Measurements from ENCODE around the gene BRD4.

BRD4 gene

DNA sequence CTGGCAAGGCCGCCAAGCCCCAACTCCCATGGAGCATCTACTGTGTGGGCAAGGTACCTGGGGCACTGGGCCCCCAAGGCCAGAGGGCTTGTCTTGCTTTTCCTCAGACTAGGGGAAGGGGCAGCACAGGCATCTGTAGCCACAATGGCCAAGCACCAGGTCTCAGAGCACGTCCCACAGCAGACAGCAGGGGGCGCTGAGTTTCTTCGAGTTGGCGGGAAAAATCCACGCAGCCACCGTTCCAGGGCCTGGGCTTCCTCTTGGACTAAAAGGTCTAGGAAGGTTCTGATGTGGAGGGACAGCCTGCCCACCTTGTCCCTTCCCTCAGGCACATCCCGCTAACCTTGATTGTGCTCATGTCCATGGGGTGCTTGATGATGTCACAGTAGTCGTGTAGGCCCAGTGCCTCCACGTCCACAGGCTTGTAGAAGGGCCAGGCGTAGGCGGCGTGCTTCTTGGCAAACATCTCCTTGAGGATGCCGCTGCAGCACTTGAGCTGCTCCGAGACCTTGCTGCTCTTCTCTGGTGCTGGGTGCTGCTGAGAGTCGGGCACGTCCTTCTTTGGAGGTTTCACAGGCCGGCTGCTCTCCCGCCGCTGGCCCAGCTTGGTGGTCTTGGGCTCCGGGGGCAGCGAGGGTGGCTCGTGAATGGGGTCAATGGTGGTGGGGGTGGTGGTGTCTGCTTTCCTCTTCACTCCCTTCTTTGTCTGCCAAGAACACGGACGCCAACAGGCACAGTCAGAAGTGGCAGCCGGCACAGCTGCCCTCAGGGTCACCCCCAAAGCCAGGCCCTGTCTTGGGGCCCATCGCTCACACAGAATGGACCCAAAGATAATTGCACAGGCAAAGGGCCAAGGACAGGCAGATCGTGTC is 68.0 kb downstream of the BRD4 start:
- peak; percentile 16 for DNase-seq

GRCh38 chr19:15263361-15263985 is 68.9 kb downstream of the BRD4 start:
- DNase-seq = no peak

GRCh38 chr19:15262011-15262410 is 70.3 kb downstream of the BRD4 start:
- peak; percentile 24 for DNase-seq

DNA sequence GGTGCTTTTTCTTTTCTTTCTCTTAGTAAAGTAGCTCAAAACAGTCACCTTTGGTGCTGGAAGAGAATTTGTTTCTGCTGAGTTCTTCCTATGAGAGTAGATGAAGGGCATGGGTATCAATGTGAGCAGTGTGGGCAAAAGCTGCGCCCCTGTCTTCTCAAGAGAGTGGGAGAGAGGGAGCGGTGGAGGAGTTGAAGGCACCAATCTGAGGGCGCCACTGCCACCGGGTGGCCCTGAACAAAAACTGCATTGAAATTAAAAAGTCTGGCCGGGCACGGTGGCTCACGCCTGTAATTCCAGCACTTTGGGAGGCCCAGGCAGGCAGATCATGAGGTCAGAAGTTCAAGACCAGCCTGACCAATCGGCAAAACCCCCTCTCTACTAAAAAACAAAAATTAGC is 71.4 kb downstream of the BRD4 start:
- peak; percentile 39 for DNase-seq

- DNase-seq = no peak
Observed at GRCh38 chr19:15259907-15260306, 72.4 kb downstream of the BRD4 start.

DNA sequence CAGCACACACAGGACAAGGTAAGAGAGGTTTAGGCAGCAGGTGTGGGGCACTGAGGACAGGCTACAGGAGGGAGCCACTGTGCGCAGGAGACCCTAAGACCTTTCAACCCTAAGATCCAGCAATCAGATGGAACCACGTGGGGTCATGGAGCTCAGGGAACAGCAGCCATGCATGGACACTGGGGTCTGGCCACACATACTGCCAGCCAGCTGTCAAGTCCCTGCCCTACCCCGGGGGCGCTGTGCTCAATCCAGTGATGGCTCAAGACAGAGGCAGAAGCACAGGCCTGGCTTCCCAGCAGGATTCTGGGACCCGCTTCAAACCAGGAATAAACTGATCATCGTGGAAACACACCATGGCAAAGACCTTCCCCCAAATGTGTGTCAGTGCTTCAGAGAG is 74.6 kb downstream of the BRD4 start:
- DNase-seq = no peak

DNA sequence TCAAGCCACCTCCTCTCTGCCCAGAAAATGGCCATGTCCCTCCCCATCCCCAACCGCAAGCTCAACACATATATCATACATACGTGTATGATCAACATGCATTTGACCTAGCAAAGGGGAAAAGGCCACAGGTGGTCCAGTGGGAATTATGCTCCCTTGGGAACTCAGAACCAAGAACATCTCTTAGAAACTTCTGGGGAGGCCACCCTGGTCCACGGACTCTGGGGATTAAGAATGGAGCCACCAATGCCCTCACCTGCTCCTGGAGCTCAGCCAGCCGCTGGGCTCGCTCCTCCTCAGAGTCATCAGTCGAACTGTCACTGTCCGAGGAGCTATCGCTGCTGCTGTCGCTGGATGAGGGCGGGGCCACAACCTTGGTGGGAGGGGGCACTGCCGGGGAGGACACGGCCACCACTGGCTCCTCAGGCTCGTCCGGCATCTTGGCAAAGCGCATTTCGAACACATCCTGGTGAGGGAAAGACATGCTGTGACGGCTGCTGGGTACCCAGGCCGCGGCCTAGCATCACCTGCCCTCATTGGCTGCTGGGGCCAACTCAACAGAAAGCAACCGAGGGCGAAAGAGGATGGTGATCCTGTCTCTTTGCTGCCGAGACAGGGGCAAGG is 75.5 kb downstream of the BRD4 start:
- no peak for DNase-seq

- DNase-seq = no peak
Observed at GRCh38 chr19:15255359-15255990, 76.9 kb downstream of the BRD4 start.

- no peak for DNase-seq
Observed at GRCh38 chr19:15254547-15254946, 77.8 kb downstream of the BRD4 start.

GRCh38 chr19:15253513-15253912 is 78.8 kb downstream of the BRD4 start:
- DNase-seq = no peak

DNA sequence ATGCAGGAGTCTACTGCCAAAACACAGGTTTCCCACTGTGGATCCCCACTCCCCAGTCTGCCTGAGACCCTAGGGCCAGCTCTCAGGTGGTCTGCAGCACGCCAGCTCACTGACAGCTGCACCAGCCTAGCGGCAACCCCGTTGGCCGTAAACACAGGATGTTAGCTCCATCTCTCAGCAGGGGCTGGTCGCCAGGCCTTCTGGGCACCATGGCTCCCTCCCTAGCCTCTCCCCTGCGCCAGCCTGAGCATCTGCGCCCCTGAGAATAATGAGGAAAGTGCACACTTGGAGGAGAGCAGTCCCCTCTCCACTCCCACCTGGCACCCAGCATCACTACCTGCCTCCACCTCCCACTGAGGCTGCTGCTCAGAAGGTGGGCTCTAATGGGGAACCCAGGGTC is 79.3 kb downstream of the BRD4 start:
- DNase-seq = peak; percentile 75

DNA sequence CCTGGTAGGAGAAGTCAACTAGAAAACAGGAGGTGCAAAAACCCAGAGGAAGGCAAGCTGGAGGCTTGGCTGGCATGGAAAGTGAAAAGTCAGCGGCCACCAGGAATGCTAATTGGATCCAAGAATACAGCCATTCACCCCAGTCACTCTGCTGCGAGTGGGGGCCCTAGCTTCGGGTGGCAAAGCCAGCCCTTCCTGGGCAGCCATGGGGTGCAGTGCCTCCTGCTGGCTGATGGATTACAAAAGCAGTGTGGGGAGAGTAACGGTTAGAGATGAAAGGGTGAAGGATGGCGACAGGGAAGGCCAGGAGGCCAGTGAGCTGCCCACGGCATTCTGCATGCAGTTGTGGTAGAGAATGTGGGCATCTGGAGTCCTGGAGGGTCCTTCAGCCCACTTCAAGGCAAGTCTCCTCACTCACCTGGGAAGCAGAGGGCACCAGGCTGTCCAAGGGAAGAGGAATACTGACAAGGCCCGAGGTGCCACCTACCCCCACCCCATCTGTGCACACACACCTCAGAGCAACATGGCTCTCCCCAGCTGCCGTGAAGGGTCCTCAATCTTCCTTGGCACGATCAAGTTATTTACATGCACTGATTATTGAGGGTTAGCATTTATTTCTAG is 79.8 kb downstream of the BRD4 start:
- peak; percentile 54 for DNase-seq

DNA sequence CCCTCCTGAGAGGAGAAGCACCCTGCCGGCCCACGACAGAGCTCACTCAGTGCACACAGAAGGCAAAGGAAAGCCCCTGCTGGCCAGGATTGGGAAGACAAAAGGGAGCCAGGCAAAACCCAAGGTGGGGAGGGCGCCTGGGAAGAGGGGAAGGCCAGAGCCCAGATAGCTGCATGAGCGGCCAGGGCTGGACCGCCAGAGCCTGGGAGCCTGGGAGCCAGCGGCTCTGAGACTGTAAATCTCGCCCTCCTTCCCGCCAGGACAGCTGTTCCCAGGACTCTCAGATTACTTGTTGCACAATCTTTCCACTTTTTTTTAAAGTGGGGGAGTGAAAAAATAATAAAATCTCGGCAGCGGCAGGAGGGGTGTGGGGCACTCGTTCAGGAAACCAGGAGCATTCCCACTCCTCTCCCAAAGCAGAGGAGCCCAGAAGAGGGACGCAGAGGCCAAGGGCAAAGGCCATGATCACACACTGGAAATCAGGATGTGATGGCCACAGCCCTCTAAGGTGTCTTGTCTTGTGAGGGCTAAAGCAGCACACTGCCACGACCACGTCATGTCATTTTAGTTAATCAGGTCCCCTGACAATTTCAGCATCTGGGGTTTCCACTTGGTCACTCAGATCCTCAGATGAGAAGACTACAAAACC is 80.5 kb downstream of the BRD4 start:
- DNase-seq = peak; percentile 71

- no peak for DNase-seq
Observed at GRCh38 chr19:15251010-15251748, 81.2 kb downstream of the BRD4 start.

DNA sequence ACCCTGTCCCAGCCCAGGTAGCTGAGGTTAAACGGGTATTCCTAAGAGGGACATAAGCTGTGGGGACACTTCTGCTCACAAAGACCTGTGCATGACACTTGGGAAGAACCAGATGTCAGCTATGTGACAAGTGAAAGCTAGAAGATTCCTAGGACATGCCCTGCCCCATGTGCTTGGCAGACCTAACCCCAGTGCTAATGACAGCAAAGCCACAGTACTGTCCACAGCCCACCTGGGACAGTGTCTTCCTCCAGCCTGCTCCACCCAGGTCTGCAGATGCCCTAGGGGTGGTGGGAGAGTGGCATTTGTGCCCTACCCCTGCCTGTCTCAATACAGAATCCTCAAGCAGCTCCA is 81.7 kb downstream of the BRD4 start:
- no peak for DNase-seq

- DNase-seq = no peak
Observed at GRCh38 chr19:15249972-15250639, 82.2 kb downstream of the BRD4 start.

GRCh38 chr19:15249528-15249874 is 82.8 kb downstream of the BRD4 start:
- no peak for DNase-seq

GRCh38 chr19:15248648-15249527 is 83.5 kb downstream of the BRD4 start:
- no peak for DNase-seq

GRCh38 chr19:15248106-15248505 is 84.2 kb downstream of the BRD4 start:
- no peak for DNase-seq
